ENCODE measurements around the gene DGKB.

Gene DGKB

DNA sequence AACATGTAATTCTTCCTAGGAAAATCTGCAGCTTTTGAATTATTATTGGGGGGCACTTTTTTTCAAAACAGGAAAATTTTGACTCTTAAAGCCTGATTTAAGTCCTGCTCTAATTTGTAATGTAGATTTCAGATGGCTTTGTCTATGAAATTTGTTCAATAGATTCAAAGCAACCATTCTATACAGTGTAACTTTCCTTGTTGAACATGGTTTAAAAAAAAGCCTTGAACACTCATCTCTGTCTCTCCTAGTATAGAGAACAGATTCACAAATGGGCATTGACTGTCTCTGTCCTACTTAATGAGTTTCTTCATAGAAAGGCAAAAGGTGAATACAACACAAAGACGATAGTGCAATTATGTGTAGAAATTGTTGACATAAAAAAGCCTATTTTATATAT lies 643.7 kb downstream of the DGKB start:
- DNase-seq: no peak

DNA sequence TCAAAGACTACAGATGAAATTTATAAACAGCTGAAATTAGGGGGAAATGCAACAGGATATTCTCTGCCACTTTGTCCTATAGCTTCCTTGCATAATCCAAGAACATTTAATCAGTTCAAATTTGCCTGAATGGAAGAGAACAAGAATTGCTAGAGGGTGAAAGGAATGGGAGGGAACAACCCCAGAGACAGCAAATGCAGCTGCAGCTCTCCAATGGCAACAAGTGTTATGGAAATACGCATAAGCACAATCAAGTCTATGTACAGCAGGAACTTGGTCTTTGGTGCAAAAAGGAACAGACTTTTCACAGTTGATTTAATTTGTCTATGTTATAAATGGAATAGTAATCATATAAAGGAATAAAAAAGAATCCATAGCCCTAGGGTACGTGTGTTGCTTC lies 644.1 kb downstream of the DGKB start:
- no peak for DNase-seq

DNA sequence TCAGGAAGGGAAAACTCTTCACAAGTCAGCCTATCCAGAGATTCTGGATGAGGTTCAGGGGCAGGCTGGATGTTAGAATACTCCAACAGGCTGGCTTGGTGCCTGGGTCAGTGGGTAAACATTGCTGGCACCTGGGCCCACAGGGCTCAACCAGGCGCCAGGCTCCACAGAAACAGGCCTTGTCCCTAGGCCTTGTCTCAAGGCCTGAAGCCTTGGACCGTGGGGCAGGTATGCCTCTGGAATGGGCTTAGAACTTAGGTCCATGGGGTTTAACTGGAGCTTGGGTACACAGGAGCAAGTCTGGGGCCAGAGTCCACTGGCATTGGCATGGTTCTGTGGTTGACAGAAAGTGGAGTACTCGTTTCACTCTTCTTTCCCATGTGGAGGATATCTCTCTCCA lies 650.1 kb downstream of the DGKB start:
- no peak for DNase-seq

DNA sequence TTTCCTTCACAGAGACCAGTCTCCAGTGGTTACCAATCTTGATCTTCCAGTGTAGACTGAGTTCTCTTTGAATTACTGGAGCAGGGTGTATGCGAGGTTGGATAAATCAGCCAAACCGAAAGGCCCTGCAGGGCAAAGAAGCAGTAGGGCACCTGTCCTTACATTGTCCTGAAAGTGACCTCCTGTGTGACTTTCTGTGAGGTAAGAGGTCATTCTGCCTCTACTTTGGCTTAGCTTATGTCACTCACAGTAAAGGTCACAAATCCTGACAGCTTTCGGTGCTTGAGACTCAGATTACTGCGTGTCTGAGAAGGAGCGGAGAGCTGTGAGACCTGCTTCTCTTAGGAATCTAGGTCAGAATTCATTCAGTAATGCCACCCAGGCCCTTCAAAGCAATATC lies 660.4 kb downstream of the DGKB start:
- DNase-seq: no peak

DNA sequence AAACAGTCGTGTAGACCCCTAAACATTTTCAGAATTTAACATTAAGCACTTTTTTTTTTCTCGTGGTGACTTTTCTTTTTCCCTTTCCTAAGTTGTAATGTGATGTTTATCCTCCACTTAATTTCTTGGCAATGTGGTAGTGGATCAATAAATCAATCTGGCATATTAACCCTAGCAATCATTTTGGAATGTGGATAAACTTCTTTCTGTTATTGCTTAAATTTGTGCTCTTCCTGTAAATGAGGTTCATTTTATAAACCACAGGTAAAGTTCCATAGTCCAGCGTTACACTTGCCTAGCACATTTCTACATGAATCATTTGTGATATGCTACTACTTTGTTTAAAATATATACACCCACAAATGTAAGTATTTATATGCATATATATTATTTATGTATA lies 665.7 kb downstream of the DGKB start:
- no peak for DNase-seq

DNA sequence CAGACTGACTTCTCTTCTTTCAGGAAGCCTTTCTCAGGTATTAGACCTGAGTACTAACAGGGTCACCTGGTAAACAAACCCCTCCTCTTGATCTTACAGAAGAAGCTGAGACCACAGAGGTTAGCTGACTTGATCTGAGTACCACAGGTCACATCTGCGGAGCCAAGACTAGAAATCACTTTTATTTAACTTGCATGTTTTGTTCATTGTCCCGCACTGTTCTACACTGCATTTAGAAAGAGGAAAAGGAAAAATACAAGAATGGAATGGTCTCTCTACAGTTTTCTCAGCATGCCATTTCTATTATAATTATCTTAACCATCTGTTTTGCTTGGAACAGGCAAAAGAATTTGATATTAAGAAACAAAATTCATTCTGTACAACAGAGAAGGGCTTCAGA lies 667.5 kb downstream of the DGKB start:
- DNase-seq: no peak

DNA sequence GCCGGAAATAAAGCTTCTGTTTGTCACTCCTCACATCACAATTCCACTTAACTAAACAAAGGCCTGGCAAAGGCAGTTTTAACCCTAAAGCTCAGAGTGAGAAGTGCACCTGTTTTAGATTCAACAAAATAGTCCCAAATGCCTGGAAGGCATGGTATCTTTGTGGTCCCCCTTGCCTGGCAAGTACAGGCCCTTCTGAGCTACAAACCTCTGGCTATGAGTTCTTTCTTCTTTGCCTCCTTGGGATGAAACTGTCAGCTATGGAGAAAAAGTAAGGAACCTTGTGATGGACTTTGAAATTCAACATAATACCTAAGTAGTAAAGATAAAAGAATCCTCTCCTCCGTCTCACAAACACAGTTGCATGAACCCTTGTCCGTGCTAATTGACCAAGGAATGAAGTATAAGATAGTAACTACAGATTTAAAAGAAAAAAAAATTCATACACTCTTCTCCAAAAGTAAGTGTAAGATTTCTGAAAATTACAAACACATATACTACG lies 668.6 kb downstream of the DGKB start:
- no peak for DNase-seq

DNA sequence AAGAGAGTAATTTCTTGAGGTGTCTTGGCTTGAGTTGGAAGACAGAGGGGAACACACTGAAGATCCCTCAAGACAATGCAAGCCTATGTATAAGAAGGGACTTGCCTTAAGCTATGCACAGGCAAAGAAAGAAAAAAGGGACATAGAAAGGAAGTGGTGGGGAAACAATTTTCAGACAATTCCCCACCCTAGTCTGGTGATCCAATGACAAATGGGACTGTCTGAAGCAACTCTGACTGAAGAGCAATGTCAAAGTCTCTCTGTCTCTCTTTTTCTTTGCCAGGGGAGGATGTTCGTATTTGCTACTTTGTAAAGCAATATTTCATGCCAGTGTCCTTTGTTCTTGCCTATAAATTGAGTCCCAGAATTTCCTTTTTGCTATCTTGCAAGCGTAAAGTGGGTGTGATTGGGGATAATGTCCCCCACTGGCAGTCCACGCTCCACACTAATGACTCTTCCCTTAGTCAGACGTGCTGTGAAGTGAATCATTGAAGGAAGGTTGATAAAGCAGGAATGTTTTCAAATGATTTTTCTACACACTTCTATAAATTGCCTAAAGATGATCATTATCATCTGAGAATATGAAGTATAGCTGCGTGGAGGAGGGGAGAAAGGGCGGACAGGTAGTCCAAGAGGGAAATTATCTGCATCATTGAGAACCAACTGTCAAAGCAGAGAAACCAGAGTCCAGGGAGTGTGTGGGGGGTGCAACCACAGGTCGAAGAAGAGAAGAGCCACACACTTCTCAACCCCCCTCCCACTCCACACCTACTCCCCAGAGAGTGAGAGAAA lies 669.3 kb downstream of the DGKB start:
- peak; percentile 36 for DNase-seq

DNA sequence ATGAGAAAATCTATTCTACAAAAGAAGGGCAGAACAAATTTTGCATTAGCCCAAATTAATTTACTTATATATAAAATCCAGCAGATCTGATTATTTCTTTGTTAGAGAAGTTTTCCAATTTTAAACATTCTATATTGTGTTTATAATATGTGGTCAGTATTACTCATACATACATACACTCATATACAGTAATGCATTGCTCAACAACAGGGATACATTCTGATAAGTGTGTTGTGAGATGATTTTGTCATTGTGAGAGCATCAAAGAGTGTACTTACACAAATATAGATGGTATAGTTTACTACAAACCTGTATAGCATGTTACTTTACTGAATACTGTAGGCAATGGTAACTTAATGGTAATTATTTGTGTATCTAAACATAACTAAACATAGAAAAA lies 673.5 kb downstream of the DGKB start:
- DNase-seq: peak; percentile 4

DNA sequence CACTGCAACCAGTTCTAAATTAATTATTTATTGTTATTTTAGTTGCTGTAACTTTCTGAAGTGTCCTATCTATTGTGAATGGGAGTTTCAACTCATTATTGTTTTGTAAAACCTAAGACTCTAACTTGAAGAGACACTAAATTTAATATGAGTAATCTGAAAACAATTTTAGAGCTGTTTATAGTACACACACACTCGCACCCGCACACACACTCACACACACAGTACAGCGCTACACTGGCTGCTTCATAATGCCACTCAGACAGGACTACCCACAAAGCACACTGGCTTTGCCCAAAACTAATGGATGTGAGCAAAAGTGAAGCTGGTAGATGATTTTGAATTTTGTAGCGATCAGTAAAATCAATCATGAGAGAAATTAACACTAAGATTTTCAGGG lies 674.2 kb downstream of the DGKB start:
- DNase-seq: peak; percentile 67

DNA sequence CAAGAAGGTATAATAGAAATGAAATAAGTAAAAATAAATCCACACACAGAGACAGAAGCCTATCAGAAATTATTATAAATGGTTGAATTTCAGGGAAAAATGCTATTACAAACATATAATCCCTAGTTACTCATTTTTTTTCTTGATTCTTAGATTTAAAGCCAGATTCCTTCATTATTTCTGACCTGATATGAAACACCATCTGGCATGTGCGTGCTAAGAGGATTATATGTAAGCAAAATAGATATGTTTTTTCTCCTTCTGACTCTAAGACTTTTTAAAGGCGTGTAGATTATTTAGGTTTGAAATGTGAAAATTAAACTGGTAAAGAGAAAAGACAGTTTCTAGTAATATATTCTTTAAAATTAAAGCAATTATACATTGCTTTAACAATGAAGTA lies 676.4 kb downstream of the DGKB start:
- DNase-seq: no peak

DNA sequence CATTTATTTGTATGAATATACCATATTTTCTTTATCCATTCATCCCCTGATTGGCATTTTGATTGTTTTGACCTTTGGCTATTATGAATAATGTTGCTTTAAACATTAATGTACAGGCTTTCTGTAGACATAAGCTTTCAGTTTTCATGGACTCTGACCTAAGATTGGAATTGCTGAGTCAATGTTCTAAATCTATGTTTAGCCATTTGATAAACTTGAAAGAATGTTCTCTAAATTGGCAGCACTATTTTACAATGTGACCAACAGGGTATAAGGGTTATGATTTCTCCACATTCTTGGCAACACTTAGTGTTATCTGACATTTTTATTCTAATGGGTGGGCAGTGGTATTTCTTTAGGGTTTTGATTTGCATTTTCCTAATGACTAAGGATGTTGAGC lies 683.4 kb downstream of the DGKB start:
- DNase-seq: peak; percentile 24

DNA sequence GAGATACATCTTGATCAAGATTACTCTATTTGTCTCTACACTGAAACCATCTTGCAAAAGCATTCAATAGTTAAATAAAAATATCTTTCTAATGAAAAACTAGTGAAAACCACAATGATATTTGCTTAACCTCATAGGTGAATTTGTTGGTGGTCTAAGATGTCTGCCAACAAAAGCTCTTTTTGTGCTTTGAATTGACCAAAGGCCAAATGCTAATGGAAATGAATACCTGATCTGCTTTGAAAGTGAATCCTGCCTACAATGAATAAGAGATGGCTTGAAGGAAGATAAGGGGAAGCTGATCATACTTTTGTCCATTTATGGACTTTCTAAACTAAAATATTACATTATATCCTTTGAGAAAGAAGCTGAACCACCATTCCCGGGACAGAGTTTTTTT lies 684.2 kb downstream of the DGKB start:
- DNase-seq: no peak

DNA sequence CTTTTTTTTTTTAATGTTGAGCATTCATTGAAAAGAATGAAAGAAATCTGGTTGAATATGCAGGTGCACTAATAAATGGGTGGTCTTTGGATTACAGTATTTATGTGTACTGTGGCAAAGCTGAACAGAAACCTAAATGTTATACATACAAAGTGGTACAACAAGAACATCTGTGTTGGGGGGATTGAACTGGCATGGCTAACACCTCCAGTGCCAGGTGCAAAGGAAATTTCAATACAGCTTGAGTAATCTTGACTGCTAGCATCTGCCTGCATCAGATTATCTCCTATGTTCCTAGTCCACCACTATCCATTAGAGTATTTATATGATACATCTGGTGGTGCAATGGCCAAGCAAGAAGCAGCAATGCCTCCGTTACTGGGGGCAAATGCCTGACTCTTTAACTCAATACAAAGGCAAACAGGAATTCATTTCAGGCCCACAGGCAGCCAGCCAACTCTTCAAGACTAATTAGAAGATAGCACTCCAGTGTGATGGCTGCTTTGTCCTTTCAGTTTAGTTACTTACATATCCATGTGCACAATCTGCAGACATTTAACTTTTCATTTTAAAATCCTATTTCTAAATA lies 692.6 kb downstream of the DGKB start:
- DNase-seq: no peak

DNA sequence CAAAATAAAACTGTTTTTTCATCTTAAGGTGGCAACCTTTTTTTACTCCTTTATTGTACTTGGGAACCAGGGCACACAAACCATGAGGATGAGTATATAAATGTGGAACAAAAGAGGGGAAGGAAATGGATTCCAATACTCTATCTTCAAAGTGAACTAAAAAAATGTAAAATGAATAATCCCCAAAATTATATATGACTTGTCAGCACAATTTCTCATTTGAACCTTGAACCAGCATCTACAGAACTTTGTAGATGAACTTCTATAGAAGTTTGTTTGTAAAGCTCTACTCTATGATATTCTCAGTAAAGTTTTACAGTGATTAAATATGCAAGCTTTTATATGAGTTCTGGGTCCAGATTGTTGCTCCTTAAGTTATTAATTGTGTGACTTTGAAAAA lies 694.8 kb downstream of the DGKB start:
- no peak for DNase-seq

DNA sequence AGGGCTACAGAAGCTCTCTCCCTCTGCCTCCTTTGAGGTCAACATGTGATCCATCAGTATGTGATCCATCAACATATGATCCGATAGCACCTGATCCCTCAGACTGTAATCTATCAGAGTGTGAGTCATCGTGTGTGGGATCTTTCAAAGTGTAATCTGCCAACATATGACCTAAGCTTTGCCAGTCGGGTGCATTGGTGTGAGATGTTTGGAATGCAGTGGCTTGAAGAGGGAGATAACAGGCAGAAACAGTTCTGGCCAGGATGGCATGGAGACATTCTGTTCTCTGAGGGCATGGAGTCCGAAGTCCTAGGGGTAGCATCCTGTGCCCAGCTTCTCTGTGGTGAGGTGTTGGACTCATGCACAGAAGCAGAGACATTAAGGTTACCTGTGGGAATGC lies 695.4 kb downstream of the DGKB start:
- no peak for DNase-seq

DNA sequence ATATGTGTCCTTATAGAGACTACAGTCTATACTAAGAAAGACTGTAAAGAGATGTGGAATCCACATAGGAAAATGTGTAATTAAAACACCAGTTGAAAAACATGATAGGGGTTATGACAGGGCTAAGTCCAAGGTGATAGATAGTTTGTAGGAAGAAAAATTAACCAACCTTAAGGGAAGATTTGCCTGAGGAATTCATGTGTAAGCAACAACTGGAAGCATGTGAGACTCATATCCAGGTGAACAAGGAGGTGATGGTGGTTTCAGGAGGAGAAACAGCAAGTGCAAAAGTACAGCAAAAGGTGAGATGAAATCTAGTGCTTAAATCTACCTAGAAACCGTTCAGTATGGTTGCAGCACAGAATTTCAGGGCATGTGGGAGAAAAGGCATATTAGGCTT lies 696.4 kb downstream of the DGKB start:
- DNase-seq: no peak

DNA sequence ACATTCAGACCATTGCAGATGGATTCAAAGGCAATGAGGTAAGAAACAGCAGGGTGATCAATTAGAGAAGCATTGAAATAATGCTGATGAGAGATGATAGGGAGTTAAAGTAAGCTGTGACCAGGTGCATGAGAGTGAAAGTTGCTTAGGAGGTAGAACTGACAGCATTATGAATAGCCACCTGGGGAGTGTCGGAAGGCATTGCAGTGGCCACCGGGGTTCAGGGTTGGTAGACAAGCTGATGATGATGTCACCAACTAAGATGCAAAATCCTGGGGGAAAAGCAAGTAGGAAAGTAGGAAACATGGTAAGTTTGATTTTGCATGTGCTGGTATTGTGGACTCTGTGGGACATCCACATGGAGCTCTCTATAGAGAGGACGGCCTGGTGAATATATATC lies 701.2 kb downstream of the DGKB start:
- no peak for DNase-seq

DNA sequence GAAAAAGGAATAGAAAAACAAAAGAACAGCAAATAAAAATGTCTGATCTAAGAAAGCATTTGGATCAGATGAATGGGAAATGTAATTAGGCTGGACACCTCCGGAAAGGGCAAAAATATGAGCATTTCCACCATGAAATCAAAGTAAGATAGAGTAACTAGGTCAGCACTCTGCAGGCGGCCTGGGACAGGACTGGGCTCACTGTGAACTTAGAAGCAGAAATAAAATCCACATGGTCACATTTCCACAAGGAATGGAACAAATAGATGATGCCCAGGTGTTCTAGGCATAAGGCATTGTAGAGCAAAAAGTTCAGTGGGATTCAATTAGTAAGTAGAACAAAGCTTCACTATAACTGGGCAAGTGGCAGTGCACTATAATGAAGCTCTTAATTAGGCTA lies 703.2 kb downstream of the DGKB start:
- DNase-seq: no peak

DNA sequence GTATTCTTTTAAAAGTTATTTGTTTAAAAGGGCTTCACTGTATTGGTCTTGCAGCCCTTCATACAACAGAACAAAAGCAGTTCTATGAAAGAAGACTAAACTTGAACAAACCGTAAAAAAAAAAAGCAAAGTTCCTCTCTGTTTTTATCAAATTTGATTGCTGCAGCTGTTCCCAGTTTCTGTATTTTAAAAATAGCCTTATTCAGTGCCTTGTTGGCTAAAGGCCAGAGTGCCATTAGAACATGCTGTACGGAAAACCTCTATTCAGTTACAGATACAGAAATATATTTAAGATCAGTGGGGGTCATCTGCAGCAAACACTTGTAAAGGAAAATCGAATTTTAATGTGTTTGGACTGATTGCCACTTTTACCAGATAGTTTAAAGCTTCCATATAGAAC lies 705.3 kb downstream of the DGKB start:
- no peak for DNase-seq

DNA sequence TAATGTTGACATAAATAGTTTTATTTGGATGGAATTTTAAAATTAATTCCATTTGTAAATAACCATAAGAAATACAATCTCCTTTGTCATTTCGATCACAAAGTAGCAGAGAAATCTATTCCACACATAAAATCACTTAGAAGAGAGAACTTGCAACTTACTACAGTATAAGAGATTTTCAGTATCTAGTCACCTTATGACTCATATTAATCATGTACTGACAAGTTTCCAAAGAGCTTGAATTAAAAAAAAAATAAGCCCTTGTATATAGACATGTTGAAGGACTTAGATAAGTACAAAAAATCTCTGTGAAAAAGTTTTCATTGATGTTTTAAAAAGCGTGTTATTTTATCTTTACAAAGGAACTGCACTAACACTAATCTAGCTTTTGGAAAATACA lies 706.0 kb downstream of the DGKB start:
- DNase-seq: peak; percentile 58

DNA sequence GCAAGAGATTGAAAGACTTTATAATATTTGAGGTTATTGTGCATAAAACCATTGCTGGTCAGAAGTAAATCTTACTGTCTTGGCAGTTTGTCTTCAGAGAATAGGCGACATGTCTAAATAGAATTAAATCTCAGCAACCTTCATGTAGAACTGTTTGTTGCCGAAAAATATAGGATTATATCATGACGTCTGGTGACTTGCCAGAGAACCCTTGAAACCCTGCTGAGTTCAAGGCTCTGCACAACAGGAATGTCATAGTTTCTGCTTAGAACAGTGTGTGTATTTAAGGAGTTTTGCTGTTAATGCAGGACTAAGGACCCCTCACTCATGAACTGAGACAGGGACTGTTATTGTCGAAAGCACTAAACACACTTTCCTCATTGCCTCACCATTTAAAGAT lies 706.7 kb downstream of the DGKB start:
- DNase-seq: no peak

DNA sequence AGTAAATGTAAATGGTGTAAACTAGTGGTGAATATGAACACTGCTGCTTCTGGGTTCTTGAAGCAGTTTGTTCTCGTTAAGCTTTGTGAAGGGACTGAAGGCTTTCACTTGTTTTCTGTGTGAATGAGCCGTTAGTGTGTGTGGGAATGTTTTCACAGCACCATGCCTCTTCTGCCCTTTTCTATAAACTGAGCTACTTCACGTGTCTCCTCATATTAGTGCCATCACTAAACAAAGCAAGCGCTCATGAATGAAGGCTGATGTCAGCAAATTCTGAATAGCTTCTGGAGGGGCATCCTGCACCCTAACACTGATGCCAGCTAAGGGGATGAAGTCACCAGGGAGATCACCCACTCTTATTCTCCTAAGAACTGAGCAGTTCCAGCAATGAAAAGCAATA lies 707.5 kb downstream of the DGKB start:
- no peak for DNase-seq

DNA sequence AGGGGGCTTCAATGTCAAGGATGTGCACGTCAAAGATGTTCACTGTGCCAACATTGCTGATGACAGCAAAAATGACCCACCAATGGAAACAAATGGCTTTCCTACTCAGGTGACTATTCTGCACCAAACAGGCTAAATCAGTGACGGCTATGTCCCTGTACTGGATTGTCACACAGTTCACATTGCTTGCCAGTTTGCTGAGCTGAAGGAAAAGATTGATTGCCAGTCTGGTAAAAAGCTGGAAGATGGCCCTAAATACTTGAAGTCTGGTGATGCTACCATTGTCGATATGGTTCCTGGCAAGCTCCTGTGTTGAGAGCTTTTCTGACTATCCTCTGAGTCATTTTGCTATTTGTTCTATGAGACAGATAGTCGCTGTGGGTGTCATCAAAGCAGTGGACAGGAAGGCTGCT lies 710.9 kb downstream of the DGKB start:
- DNase-seq: peak; percentile 67

DNA sequence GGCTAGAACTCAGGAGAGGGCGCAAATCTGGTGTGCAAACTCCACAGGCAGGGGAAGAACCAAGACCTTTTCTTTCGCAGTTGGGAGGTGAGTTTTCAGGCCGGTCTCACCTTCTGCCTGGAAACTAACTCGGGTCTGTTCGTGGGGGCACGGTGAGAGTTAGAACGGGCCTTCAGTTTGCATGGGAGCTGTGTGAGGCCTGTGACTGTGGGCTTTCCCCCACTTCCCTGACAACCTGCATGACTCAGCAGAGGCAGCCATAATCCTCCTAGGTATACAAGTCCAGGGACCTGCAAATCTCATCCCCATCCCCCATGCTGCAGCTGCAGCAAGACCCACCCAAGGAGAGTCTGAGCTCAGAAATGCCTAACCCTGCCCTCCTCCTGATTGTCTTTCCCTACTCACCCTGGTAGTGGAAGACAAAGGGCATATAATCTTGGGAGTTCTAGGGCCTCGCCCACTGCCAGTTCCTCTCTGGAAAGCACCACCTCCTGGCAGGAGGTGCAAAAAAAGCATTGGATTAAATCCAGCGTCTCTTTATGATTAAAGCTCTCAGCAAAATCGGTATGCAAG lies 718.2 kb downstream of the DGKB start:
- no peak for DNase-seq

Measured in HCEC 1CT (cell line).